ENCODE data around the gene INSR. TPM values are rescaled to one million over a fixed set of nuclear protein-coding genes. Genes with fewer than 3 reads are reported as not detected.

The INSR gene
- total and polyA plus RNA-seq, 2 of the 8 experiments (the other 6 are each of a cell fraction or from before 2014, with no cell fraction given) = 13.1 to 48.7 TPM

DNA sequence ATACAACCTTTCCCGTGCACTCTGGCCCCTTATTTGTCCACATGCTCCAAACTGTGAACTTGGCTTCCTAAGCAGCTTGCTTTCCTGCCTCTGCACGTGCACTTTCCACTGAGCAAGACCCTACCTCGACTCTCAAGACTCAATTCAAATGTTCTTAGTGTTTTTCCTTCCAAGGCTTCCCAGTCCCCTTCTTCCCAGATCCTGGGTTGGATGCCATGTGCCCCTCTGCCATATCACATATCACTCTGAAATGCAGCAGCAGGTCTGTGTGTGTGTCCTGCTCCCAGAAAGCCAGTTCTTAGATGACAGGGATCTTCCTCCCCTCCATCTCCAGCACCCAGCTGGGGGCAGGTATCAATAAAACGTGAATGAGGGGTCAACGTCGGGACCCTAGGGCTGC is 221.7 kb downstream of the INSR start:
- Histone ChIP-seq H3K4me3 (ENCODE audit: extremely low read depth in 1 of 4, insufficient read depth in 2 of 4, low read depth in 3 of 4, low read length in 4 of 4) (no peak overlapping the region), H3K23ac (ENCODE audit: insufficient read length) (no peak overlapping the region), H3K18ac (ENCODE audit: extremely low read depth, low read length) (no peak overlapping the region), H3K9me3 (ENCODE audit: insufficient read depth in 2 of 2, low read depth in 1 of 2, low read length in 1 of 2) (peaks cover 4 to 17% of the 10 kb centered on the region in 2 experiments; a peak in 3 of 4 replicates), H4K8ac (ENCODE audit: extremely low read depth, insufficient read depth, low read length) (no peak overlapping the region), H3K79me1 (ENCODE audit: low read depth, low read length) (no peaks in the 10 kb centered on the region), H3K14ac (ENCODE audit: insufficient read length) (no peak overlapping the region), H2BK15ac (ENCODE audit: low read length) (no peak overlapping the region), H4K5ac (ENCODE audit: insufficient read length, low read depth, low read length) (no peak overlapping the region), H3K36me3 (ENCODE audit: control insufficient read depth in 2 of 4, insufficient read depth in 4 of 4, low read length in 3 of 4) (peaks cover 12 to 52% (median 35%) of the 10 kb centered on the region in 4 experiments), H3K27ac (ENCODE audit: low read depth, low read length) (no peak overlapping the region), H3K9ac (replicated peaks in 1 of 4; ENCODE audit: extremely low read depth in 1 of 4, low read depth in 3 of 4, low read length in 3 of 4) (no peak overlapping the region), H2BK5ac (ENCODE audit: low read depth, low read length) (no peak overlapping the region), H3K27me3 (replicated peaks in 1 of 4; ENCODE audit: control insufficient read depth in 3 of 4, extremely low read depth in 1 of 4, insufficient read depth in 3 of 4, low read length in 3 of 4) (no peaks in the 10 kb centered on the region), H2BK12ac (ENCODE audit: low read depth, low read length) (no peak overlapping the region), H3K4me2 (ENCODE audit: insufficient read depth in 1 of 2, low read depth in 2 of 2, low read length in 2 of 2) (no peak overlapping the region), H3K4me1 (replicated peaks in 1 of 4; ENCODE audit: control insufficient read depth in 3 of 4, insufficient read depth in 4 of 4, low read length in 3 of 4) (no peaks in the 10 kb centered on the region), H4K20me1 (replicated peaks in 1 of 2; ENCODE audit: control insufficient read depth in 1 of 2, insufficient read depth in 2 of 2, low read length in 2 of 2) (no peaks in the 10 kb centered on the region), H3K79me2 (ENCODE audit: control insufficient read depth in 1 of 2, insufficient read depth in 2 of 2, low read length in 2 of 2) (peaks cover 0 to 8% of the 10 kb centered on the region in 2 experiments; a peak in 2 of 4 replicates), H2BK20ac (ENCODE audit: low read length) (no peak overlapping the region), H2AFZ (ENCODE audit: low read length) (no peak overlapping the region), H4K91ac (replicated peaks; ENCODE audit: insufficient read length, low read length) (no peak overlapping the region), H3K56ac (replicated peaks; ENCODE audit: insufficient read length, low read depth, low read length) (no peak overlapping the region), H3K4ac (replicated peaks; ENCODE audit: insufficient read length, low read depth, low read length) (no peak overlapping the region), H2AK5ac (ENCODE audit: low read depth, low read length) (no peak overlapping the region), H2BK120ac (replicated peaks; ENCODE audit: low read depth, low read length) (no peak overlapping the region), H3K23me2 (ENCODE audit: low read depth, low read length) (peaks cover 2% of the 10 kb centered on the region; the same call in 1 of the 2 replicates)
- ChIA-PET CTCF (ENCODE audit: partially characterized antibody) (no interaction called here), POLR2A (ENCODE audit: partially characterized antibody) (interaction anchor here (1.4 kb wide), 1 partner anchor 9 kb away, joined by 4 read pairs; no protein-coding TSS in a partner anchor)
- WGBS, 2 experiments (ENCODE audit: extremely low coverage in 1 of 2, insufficient coverage in 1 of 2, insufficient read length in 1 of 2, insufficient replicate concordance in 2 of 2, low coverage in 1 of 2, low lambda C conversion rate in 2 of 2, missing lambda C conversion rate in 1 of 2) = 88 to 100% methylated on average over 1 to 6 of the region's 6 CpGs
- DNase-seq (ENCODE audit: low read depth in 1 of 2, low spot score in 2 of 2) (no peak), FAIRE-seq (no peak)
- no peak for TF ChIP-seq SIRT6 (IDR thresholded peaks at IDR 0.05; ENCODE audit: low read length)
- no peak for TF ChIP-seq NANOG (IDR thresholded peaks at IDR 0.05; ENCODE audit: insufficient read depth, low read depth, low read length, poor library complexity, severe bottlenecking)
- no peak for TF ChIP-seq RXRA (IDR thresholded peaks at IDR 0.05; ENCODE audit: insufficient read depth, low read depth, low read length)

Measured in H1 (cell line).